NCI-H1436 treated with DMSO at 0.1 percent for 48 hours (cell line): Measurements from ENCODE around the gene TAOK2.

ENCODE experiments used
- DNase-seq: peaks from one replicate; lab custom pipeline; 2025; lab: John Stamatoyannopoulos, UW

TAOK2 gene

DNA sequence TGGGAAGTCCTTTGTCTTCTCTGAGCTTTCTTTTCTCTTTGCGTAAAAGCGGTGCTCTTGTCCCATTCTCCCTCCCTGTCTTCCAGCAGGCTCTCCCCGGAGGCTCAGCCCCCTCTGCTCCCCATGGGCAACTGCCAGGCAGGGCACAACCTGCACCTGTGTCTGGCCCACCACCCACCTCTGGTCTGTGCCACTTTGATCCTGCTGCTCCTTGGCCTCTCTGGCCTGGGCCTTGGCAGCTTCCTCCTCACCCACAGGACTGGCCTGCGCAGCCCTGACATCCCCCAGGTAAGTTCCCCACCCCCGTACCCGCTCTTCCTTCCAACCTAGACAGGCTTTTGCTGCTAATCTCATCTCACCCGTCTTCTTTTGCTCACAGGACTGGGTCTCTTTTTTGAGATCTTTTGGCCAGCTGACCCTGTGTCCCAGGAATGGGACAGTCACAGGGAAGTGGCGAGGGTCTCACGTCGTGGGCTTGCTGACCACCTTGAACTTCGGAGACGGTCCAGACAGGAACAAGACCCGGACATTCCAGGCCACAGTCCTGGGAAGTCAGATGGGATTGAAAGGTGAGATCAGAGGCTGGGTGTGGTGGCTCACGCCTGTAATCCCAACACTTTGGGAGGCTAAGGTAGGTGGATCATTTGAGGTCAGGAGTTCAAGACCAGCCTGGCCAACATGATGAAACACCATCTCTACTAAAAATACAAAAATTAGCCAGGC lies 10.5 kb upstream of the TAOK2 start:
- no peak for DNase-seq

DNA sequence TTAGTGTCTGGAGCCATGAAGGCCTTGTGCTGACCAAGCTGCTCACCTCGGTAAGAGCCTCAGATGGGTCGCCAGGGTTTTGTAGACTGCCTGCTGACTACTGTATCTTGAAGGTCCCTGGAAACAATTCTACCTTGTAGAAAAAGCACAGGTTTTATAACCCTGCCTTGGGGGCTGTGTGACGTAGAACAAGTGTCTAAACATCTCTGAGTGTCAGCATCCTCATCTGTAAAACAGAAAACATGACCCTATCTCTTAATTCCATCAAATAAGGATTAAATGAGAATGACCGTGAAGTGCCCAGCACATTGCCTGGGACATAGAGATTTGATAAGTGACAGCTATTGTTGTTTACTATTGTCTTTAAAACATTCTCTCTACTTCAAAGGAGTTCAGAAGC lies 5.5 kb upstream of the TAOK2 start:
- DNase-seq = no peak

DNA sequence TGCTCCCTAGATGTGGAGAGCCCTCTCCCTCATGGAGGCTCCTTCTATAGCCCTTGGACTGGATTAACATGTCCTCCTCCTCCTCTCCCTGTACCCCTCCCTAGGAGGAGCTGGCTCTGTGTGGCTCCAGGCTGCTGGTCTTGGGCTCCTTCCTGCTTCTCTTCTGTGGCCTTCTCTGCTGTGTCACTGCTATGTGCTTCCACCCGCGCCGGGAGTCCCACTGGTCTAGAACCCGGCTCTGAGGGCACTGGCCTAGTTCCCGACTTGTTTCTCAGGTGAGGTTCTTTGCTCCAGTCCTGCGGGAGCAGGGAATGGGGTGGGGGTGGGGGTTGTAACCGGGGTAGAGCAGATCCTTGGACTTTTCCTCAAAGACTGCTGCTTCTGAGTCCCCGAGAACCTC lies 2.4 kb upstream of the TAOK2 start:
- DNase-seq = no peak

DNA sequence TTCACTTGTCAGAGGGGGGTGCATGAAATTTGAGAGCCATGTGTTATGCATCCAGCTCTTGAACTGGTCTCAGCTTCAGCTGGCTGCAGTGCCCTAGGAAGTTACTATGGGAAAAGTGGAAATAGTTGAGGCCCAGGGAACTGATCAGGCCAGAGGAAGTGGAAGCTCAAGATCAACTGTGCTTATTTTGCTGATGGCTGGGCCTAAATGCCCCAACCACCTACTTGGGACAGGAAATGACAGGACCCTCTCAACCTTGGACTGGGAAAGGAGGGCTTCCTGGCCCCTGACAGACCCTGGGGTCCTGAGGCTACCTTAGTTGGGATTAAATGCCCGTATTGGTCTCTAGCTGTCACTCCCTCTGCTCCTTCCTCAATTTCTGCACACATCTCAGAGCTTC lies 1.2 kb upstream of the TAOK2 start:
- no peak for DNase-seq

DNA sequence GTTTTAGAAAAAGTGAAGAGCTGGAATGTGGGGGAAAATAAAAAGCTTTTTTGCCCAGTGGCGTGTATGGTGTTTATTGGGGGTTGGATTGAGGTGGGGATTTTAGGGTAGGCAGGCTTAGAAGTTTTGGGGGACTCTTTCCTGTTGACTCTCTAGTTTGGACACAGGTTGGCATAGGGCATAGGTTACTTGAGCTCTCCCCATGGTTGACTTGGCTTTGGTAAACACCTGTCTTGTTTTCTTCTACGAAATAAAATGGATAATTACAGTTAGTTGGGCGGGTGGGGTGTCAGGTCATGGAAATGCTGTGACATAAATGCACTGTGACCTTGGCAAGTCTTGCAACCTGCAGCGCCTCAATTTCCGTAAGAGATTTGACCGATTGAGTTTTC lies 680 bp upstream of the TAOK2 start:
- no peak for DNase-seq

DNA sequence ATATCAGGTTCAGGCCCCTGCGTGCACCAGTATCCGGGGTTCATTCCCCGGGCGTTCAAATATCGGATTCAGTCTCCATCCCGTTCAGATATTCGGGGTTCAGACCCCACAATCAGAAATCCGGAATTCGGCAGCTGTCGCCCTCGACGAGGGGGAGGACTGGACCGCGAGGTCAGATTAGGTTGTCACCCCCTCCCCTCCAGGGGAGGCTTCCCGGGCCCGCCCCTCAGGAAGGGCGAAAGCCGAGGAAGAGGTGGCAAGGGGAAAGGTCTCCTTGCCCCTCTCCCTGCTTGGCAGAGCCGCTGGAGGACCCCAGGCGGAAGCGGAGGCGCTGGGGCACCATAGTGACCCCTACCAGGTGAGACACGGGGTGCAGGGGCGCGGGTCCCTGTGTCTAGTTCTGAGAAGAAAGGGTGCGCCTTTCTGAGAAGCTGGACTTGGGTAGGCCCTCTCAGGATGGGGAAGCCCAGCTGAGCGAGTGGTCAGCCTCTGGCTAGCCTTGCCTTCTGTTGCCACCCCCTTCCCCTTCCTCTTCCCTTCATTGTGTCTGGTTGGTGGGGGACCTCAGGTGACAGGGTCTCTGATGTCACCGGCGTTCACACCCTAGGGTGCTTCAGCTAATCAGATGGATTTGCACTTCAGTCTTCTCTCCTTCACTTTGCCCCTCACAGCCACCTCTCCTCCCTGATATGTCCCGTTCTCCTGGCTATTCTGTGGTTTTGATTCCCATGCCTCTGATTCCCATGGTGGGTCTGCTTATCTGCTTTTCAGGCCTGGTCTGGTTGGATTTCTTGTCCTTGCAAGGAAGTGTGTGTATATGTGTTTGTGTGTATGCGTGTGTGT lies 844 bp downstream of the TAOK2 start:
- DNase-seq = no peak

DNA sequence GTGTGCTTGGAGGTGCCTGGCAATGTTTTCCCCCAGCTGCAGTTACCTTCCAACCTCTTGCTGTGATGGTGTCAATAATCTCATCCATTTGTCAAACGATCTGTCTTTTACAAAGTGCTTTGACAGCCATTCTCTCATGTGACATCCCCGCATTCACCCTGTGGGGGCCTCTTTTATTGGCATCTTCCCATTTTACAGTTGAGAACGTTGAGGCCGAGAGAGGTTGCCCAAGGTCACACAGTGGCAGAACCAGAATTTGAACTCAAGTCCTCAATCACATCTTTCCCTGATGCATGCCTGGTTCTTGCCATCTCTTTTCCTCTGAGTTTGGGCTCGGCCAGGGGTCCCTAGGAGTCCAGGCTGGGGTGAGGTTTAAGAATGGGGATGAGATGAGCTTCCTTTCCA lies 1.5 kb downstream of the TAOK2 start:
- no peak for DNase-seq

DNA sequence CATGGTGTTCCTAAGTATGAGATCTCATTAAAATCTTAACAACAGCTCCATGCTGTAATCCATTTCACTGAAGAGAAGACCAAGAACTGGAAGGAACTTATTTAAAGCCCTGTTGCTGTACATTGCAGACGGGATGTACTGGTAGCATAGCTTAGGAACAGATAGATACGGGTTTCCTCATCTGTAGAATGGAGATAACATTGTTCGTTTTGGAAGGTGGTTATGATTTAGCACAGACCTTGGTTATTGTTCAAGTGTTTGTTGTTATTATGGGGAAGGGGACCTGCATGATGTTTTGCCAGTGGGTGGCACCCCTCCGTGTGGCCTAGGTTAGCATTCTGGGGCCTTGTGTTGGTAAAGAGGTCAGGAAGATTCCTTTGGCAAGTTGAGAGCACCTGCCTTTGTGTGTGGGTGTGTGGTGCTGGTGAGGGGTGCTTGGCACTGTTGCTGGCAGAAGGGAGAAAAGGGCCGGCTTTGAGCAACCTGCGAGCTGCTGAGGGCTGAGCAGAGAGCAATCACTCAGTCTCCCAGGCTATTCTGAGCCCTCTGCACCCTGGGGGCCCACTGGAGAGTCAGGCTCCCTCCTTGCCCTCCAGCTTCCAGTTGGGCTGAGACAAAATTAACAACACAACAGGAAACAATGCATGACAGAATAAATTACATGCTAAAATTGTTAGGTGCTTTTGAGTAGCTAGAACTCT lies 2.3 kb downstream of the TAOK2 start:
- no peak for DNase-seq

DNA sequence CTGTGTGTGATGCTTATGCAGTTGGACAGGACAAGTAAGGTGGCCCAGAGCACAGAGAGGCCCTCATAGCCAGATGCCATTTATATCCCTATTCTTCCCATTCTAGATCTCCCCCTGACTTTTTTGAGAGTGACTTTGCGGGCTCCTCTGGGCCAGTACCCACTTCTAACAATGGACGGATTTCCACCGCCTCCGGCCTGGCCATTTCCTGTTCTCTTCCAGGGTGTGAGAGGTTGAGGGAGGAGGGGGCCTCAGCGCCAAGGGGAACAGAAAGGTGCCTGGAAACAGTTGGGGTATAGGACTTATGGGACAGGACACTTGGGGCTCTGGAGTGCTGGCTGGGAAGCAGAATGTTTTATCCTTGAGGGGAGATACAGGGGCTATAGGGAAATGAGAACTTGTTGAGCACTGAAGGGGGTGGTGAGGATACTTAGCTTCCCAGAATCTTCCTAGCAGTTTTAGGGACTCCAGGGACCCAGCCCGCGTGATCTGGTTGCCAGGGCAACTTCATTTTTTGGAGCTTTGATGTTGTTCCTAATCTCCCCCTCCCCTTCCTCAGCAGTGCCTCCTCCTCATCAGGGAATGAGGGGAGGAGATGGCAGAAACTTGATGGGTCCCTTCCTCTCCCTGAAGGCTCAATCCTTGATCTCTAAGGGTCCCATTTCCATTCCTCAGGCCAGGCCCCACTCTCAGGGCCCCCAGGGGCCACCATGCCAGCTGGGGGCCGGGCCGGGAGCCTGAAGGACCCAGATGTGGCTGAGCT lies 3.6 kb downstream of the TAOK2 start:
- DNase-seq = no peak

DNA sequence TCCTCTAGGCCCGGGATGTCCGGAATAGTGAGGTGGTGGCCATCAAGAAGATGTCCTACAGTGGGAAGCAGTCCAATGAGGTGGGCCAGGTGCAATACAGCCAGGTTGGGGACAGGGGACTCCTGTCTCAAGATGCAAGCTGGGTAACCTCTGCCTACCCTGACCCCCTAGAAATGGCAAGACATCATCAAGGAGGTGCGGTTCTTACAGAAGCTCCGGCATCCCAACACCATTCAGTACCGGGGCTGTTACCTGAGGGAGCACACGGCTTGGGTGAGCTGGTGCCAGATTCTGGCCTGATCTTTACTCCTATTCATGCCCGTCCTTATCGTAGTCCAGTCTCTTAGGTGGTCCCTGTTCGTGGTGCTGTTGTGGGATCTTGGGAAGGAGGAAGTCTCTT lies 4.4 kb downstream of the TAOK2 start:
- DNase-seq = no peak

DNA sequence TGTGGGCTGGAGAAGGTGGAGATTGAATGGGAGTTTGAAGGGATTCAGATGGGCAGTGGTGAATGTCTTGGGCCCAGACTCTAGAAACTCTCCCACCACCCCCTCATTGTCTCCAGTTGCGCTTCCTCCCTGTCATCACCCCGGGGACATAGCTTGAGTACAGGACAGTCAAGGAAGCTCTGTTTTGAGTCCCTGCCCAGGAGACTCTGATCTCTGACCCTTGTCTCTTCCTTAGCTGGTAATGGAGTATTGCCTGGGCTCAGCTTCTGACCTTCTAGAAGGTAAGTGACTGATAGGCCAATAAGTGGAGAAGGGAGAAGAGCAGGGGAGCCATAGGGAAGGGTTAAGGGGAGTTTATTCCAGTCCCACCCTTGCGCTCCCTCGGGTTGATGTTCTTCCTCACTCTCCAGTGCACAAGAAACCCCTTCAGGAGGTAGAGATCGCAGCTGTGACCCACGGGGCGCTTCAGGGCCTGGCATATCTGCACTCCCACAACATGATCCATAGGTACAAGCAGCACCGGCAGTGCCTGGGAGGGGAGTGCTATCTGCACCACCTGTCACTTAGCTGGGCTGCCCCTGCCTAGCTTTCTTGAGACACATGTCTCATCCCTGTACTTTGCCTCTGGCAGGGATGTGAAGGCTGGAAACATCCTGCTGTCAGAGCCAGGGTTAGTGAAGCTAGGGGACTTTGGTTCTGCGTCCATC lies 5.0 kb downstream of the TAOK2 start:
- DNase-seq = no peak

DNA sequence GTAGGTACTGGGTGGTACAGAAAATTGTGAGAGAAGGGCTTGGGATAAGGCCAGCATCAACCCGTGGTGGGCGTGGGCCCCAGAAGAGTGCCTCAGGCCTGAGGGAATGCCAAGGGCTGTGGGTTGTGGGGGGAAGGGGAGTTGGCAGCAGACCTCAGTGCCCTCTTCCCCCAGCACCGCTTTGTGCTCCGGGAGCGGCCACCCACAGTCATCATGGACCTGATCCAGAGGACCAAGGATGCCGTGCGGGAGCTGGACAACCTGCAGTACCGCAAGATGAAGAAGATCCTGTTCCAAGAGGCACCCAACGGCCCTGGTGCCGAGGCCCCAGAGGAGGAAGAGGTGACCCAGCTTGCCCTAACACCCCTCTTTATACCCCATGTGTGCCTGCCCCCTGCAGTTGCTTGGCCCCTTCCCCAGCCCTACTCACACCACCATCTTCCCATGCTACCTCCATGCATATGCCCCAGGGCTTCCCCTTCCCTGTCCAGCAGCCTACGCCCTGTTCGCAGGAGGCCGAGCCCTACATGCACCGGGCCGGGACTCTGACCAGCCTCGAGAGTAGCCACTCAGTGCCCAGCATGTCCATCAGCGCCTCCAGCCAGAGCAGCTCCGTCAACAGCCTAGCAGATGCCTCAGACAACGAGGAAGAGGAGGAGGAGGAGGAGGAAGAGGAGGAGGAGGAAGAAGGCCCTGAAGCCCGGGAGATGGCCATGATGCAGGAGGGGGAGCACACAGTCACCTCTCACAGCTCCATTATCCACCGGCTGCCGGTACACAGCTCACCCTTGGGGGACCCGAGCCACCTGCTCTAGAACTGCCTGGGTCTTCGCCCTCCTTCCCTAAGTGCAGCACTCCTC lies 9.1 kb downstream of the TAOK2 start:
- DNase-seq = no peak

DNA sequence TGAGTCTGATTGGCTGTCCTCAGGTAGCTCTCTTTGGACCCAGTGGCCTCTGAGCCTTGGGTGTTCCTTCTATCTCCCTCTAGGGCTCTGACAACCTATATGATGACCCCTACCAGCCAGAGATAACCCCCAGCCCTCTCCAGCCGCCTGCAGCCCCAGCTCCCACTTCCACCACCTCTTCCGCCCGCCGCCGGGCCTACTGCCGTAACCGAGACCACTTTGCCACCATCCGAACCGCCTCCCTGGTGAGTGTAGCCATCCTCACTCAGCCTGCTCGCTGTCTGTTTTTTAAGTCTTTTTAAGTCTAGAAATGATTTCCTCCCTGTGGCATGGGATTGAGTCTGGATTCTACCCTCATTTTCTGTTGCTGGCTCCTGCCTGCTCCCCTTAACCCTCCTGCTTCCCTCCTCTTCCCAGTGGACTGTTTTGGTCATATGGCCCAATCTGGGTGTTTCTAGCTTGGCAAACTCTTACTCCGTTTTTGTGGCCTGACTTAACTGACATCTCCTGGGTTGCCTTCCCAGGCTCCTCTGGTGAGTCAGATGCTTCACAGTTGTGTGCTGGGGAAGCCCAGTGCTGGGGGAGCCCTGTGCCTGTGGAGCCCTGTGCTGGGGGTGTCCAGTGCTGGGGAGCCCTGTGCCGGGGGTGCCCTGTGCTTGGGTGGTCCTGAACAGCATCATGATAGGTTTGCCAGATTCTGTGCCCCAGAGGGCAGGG lies 9.9 kb downstream of the TAOK2 start:
- no peak for DNase-seq

DNA sequence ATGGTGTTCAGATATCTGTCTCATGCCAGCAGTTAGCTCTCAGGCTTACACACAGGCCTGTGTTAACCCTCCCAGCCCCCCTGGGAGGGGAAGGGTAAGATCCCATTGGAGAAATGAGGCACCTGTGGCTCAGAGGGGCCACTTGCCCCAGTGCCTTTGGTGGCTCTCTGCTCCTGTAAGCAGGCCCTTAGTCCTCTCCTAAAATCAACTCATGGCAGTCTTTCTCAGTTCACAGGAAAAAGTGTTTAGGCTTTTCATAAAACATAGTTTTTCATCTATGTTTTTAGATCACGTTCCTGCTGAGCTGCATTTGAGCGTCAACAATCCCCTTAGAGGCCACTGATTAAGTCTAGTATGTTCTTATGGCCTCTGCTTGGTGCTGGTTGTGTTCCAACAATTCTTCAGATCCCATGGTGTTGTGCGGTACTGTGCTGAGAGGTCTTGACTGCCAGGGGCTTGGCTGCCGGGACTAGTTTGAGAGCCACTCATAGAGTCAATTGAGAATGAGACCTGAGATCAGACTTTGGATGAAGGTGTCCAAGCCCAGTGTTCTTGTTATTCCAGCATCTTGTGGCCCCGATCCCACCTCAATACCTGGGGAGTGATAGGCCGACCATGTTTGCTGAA lies 10.6 kb downstream of the TAOK2 start:
- no peak for DNase-seq

DNA sequence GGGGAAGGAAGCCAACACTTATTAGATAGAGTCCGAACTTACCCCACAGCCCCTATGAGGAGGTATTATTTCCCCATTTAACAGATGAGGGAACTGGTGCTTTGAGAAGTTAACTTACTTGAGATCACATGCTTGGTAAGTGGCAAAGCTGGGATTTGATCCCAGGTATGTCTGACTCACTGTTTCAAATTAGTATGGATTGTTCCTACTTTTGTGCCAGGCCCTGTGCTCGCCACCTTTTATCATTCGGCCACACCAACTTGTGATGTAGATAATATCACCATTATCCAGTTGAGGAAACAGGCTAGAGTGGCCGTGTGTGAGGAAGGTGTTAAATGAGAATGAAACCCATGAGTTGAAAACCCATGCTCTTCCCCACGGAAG lies 11.1 kb downstream of the TAOK2 start:
- DNase-seq = no peak

DNA sequence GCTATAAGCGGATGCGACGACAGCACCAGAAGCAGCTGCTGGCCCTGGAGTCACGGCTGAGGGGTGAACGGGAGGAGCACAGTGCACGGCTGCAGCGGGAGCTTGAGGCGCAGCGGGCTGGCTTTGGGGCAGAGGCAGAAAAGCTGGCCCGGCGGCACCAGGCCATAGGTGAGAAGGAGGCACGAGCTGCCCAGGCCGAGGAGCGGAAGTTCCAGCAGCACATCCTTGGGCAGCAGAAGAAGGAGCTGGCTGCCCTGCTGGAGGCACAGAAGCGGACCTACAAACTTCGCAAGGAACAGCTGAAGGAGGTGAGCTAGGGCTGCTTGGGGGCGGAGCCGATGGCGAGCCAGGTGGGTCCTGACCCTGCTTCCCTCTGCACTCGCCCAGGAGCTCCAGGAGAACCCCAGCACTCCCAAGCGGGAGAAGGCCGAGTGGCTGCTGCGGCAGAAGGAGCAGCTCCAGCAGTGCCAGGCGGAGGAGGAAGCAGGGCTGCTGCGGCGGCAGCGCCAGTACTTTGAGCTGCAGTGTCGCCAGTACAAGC lies 11.7 kb downstream of the TAOK2 start:
- DNase-seq = no peak

DNA sequence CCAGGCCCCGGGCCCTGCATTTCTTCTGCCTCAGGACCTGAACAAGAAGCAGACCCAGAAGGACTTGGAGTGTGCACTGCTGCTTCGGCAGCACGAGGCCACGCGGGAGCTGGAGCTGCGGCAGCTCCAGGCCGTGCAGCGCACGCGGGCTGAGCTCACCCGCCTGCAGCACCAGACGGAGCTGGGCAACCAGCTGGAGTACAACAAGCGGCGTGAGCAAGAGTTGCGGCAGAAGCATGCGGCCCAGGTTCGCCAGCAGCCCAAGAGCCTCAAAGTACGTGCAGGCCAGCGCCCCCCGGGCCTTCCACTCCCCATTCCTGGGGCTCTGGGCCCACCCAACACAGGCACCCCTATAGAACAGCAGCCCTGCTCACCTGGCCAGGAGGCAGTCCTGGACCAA lies 12.6 kb downstream of the TAOK2 start:
- no peak for DNase-seq

DNA sequence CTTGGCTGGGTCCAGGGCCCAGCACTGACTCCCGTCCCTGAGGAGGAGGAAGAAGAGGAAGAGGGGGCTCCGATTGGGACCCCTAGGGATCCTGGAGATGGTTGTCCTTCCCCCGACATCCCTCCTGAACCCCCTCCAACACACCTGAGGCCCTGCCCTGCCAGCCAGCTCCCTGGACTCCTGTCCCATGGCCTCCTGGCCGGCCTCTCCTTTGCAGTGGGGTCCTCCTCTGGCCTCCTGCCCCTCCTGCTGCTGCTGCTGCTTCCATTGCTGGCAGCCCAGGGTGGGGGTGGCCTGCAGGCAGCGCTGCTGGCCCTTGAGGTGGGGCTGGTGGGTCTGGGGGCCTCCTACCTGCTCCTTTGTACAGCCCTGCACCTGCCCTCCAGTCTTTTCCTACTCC lies 13.3 kb downstream of the TAOK2 start:
- no peak for DNase-seq

DNA sequence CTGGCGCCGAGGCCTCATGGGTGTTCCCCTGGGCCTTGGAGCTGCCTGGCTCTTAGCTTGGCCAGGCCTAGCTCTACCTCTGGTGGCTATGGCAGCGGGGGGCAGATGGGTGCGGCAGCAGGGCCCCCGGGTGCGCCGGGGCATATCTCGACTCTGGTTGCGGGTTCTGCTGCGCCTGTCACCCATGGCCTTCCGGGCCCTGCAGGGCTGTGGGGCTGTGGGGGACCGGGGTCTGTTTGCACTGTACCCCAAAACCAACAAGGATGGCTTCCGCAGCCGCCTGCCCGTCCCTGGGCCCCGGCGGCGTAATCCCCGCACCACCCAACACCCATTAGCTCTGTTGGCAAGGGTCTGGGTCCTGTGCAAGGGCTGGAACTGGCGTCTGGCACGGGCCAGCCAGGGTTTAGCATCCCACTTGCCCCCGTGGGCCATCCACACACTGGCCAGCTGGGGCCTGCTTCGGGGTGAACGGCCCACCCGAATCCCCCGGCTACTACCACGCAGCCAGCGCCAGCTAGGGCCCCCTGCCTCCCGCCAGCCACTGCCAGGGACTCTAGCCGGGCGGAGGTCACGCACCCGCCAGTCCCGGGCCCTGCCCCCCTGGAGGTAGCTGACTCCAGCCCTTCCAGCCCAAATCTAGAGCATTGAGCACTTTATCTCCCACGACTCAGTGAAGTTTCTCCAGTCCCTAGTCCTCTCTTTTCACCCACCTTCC lies 13.9 kb downstream of the TAOK2 start:
- no peak for DNase-seq
